Mucosa of descending colon (tissue), 3 donors: ENCODE measurements around the gene TNP1. TPM values are rescaled to one million over a fixed set of nuclear protein-coding genes. Genes with fewer than 3 reads are reported as not detected.

Experiments
- ATAC-seq: fragments of 200-7000 bp; cut with Tn5 transposase; one replicate; pipeline ENCODE4 v1.9.1; 2020; ENCODE audit warnings: mild to moderate bottlenecking, moderate library complexity
- DNase-seq, 3 donors: peaks; one replicate each; pipeline ENCODE4 v3.0.0-alpha.2; 2020
- H3K36me3 ChIP-seq: fragments of 200-600 bp; one replicate; pipeline ENCODE4 v1.8.0; 2021; ENCODE audit warnings: low read depth, mild to moderate bottlenecking
- H3K4me1 ChIP-seq: fragments of 200-600 bp; one replicate; pipeline ENCODE4 v1.8.0; 2021; ENCODE audit warnings: low read depth, mild to moderate bottlenecking
- H3K4me3 ChIP-seq: fragments of 200-600 bp; one replicate; pipeline ENCODE4 v1.8.0; 2021; ENCODE audit warnings: mild to moderate bottlenecking
- H3K9me3 ChIP-seq: fragments of 200-600 bp; one replicate; pipeline ENCODE4 v1.8.0; 2021; ENCODE audit warnings: mild to moderate bottlenecking
- intact Hi-C, 2 donors: fragments of 100-400 bp; cut with DNase I in 1 of 2; cut with micrococcal nuclease in 1 of 2; formaldehyde crosslinking; loops; one replicate each; pipeline versions ENCODE4 v1.11.0 to v1.11.1; 2022; cut with DNase I, micrococcal nuclease
- total RNA-seq, 3 donors: library from RNA; stranded (reverse); fragmentation: NEBNext Ultra II Directional in 2 of 3; extraction: Animal tissue kit (Norgen Biotek cat#: 25700) in 2 of 3; gene quantifications; one replicate each; pipeline versions ENCODE4 v1.2.1 to v1.2.4, GENCODE V29; 2021 to 2023
- TF ChIP-seq, protein P1 (sequence below): fragments of 200-600 bp; IDR thresholded peaks from one replicate; pipeline ENCODE4 v1.8.0; 2022; ENCODE audit warnings: antibody characterized with exemption, mild to moderate bottlenecking
- donor health status: DM: no; HTN: no; CAD: no; lungs with moderate emphysema.
- donor health status: DM: no; HTN: no; CAD: no.
- donor health status: DM: no; HTN: yes; CAD: no.

The TNP1 gene
- total RNA-seq, 3 donors from 2014 or later = not detected

DNA sequence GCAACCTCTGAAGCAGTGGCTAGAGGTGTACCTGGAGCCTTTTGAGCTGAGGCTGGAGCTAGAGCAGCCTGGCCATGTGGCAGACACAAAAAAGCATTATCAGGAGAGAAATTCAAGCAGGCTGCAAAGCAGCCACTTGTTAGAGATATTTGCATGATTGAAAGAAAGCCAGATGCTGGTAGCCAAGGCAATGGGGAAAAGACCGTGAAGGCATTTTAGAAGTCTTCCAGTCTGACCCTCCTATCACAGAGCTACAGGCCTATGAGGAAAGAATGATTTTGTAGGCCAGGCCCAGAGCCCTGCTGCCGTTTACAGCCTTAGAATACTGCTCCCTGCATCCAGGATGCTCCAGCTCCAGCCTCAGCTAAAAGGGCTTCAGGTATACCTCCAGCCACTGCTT lies 41.4 kb upstream of the TNP1 start:
- no peak overlapping the region for H3K4me3 ChIP-seq
- TF ChIP-seq, protein P1, sequence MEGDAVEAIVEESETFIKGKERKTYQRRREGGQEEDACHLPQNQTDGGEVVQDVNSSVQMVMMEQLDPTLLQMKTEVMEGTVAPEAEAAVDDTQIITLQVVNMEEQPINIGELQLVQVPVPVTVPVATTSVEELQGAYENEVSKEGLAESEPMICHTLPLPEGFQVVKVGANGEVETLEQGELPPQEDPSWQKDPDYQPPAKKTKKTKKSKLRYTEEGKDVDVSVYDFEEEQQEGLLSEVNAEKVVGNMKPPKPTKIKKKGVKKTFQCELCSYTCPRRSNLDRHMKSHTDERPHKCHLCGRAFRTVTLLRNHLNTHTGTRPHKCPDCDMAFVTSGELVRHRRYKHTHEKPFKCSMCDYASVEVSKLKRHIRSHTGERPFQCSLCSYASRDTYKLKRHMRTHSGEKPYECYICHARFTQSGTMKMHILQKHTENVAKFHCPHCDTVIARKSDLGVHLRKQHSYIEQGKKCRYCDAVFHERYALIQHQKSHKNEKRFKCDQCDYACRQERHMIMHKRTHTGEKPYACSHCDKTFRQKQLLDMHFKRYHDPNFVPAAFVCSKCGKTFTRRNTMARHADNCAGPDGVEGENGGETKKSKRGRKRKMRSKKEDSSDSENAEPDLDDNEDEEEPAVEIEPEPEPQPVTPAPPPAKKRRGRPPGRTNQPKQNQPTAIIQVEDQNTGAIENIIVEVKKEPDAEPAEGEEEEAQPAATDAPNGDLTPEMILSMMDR = no peak
- no peaks in the 10 kb centered on the region for H3K9me3 ChIP-seq
- intact Hi-C loops = no loop called here
- no peaks in the 10 kb centered on the region for H3K4me1 ChIP-seq
- H3K36me3 ChIP-seq = no peaks in the 10 kb centered on the region
- no peak for ATAC-seq
- no peak for DNase-seq

DNA sequence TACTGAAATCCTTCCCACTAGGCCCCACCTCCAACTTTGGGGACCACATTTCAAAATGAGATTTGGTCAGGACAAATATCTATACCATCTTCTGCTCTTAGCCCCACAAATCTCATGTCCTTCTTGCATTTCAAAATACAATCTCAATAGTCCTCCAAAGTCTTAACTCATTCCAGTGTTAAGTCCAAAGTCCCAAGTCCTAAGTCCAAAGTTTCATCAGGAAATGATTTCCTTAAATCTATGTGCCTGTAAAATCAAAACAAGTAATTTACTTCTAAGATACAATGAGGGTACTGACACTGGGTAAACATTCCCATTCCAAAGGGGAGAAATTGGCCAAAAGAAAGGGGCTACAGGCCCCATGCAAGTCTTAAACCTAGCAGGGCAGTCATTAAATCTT lies 40.5 kb upstream of the TNP1 start:
- no peak overlapping the region for H3K4me3 ChIP-seq
- no peak for ATAC-seq
- intact Hi-C loops = no loop called here
- no peaks in the 10 kb centered on the region for H3K36me3 ChIP-seq
- no peaks in the 10 kb centered on the region for H3K4me1 ChIP-seq
- TF ChIP-seq, protein P1 = no peak
- no peak for DNase-seq
- H3K9me3 ChIP-seq = no peaks in the 10 kb centered on the region

DNA sequence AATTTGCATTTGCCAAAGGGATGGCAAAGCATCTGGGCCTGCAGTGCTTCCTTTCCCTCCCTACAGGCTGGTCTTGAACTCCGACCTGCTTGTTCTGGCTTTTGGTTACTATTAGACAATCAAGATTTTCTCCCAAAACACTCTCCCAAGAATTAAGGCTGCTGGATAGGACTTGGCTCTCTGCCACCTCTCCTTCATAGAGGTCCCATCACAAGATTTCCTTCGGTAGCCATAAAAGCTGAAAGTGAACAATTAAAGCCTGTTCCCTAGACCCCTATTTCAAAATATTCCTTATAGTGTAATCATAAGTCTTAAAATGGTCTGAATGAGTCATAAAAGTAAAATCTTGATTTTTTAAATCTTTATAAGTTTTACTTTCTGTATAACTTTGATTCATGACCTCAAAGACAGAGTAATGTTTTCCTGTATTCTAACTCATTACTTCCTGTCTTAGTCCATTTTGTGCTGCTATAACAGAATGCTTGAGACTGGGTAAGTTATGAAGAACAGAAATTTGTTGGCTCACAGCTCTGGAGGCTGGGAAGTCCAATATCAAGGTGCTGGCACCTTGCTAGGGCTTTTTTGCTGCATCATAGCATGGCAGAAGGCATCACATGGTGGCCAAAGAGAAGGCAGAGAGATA lies 37.8 kb upstream of the TNP1 start:
- intact Hi-C loops = no loop called here
- ATAC-seq (no peak), DNase-seq (no peak)
- H3K4me3 ChIP-seq = no peak overlapping the region
- H3K9me3 ChIP-seq = no peaks in the 10 kb centered on the region
- TF ChIP-seq, protein P1 = no peak
- no peaks in the 10 kb centered on the region for H3K36me3 ChIP-seq
- H3K4me1 ChIP-seq = no peaks in the 10 kb centered on the region

DNA sequence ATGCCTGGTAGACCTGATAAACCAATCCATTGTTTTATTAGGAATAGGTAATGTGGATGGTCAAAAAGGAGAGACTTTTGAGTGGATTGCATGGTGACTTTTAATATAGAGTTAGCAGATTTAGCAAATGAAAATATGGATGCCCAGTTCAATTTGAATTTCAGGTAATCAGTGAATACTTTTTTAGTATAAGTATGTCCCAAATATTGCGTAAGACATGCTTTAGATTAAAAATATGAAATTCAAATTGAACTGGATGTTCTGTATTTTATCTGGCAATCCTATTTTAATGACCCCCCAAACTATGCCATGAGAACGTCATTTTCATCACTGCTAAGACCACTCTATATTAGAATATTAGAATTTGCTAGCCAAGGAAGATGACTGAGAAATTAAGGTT lies 30.3 kb upstream of the TNP1 start:
- Histone ChIP-seq H3K4me1 (no peaks in the 10 kb centered on the region), H3K9me3 (no peaks in the 10 kb centered on the region), H3K36me3 (no peaks in the 10 kb centered on the region), H3K4me3 (no peak overlapping the region)
- TF ChIP-seq, protein P1 = no peak
- intact Hi-C loops = no loop called here
- ATAC-seq (no peak), DNase-seq (no peak)

DNA sequence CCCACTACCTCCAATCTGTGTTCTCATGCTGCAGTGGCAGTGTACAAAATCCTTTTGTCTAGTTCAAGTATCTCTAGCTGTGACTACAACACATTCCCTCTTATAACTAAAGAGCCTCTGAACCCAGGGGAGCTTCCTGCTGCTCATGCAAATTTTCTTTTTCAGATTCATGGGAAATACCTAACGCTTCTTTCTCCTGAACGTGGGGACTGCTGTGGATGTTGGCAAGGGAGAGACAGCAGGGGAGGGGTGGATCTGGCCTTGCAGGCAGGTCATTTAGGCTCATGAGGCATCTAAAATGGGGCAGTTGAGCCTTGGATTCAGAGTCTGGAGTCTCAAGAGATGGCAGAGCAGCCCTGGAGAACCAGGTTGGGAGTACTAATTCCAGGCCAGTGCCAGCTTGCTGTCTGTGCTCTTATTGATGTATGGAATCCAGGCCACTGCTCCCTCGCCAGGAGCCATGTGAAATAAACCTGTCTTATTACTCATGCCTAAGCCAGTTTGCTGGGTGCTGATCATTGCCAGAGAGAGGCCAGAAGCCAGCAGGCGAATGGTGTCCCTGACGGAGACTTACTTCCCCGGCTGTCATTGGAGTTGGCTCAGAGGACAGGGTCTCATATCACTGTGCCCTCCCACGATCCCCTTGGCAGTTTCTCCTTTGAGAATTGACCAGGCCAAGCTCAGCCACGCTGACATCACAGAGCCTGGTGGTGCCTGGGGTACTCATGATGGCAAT lies 29.2 kb upstream of the TNP1 start:
- no peaks in the 10 kb centered on the region for H3K4me1 ChIP-seq
- no peaks in the 10 kb centered on the region for H3K9me3 ChIP-seq
- ATAC-seq (no peak), DNase-seq (no peak)
- TF ChIP-seq, protein P1 = no peak
- H3K4me3 ChIP-seq = no peak overlapping the region
- no peaks in the 10 kb centered on the region for H3K36me3 ChIP-seq
- intact Hi-C loops = no loop called here
